Erythroblast (primary cell): Measurements from ENCODE around the gene LOXL1.

Source experiments
- DNase-seq, 2 experiments: peaks; one replicate each; lab custom pipeline; 2025; lab: John Stamatoyannopoulos, UW
- GATA1 ChIP-seq: IDR thresholded peaks from 2 replicates; pipeline ENCODE4 v1.6.1; 2011; ENCODE audit warnings: low read depth, mild to moderate bottlenecking, control low read depth, low read length, moderate library complexity
- POLR2A ChIP-seq: IDR thresholded peaks from 2 replicates; pipeline ENCODE4 v1.6.1; 2011; ENCODE audit warnings: mild to moderate bottlenecking, low read length

Gene LOXL1

DNA sequence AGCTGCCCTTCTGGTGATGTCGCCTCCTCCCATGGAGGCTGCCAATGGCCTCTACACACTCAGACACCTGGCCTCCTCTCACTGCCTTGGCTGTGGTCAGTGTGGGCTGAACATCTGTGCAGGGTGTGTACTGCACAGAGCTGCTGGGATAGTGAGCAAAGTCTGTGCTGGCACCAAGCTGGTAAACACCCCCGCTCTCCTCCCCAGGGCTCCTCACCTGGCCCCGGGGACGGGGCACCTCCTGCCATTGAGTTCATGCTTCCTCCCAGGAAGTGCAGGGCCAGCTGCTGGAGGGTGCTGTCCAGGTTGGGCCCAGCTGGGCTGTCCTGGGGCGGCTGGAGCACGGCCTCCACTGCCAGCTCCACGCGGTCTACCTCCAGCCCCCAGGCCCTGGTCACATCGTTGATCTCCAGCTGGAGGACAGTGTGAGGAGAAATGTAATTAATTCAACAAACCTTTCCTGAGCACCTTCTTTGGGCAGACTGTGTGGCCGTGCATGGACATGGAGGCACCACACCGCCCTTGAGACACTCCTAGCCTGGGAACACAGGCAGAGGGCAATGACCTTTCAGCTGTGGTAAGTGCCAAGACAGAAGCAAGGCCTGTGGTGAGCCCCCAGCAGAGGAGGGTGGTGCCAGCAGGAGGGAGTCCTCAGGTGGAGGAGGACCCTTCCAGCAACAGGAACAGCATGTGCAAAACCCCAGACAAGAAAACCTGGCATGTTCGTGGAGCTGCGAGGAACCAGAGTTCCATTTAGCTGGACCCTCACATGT, 59.0 kb downstream of the LOXL1 start:
- no peak for TF ChIP-seq GATA1
- TF ChIP-seq POLR2A = no peak
- DNase-seq = no peak

DNA sequence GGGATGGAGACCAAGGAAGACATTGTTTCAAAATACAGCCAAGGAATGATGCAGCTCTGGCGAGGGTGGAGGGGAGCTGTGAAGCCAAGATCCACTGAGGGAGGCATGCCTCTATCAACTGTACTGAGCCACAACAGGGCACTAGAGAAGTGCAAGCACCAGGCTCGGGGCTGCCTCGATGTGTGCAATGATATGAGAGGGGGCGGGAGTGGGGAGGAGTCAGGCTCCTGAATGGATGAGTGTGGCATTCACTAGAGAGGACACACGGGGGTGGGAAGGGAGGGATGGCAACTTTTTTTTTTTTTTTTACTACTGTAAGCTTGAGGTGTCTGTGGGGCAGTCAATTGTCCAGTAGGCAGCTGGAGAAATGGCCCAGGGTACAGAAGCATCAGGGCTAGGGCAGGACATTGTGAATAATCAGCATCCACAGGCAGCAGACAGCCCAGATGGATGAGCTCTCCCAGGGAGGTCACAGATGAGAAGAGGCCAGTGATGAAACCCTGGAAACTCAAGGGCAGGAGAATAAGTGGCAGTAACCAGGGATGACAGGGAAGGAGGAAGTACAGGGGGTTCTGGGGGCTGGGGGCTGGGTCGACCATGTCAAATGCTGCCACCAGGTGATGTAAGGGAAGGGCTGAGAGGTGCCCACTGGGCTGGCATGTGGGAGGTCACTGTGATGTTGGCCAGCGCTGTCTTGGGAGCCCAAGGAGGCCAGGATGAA, 60.0 kb downstream of the LOXL1 start:
- TF ChIP-seq POLR2A (no peak), GATA1 (no peak)
- peak; percentile 19 to 22 for DNase-seq

DNA sequence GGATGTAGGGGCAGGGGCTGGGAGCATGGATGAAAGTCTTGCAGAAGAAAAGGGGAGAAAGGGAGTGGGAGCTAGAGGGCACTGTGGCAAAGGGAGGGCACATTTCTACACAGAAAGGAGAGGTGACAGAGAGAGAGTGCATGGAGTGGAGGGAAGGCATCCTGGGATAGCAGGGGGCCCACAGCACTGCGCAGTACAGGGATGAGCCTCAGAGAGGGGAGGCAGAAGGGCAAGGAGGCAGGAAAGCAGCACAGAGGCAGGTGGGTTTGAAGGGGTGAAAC, 60.5 kb downstream of the LOXL1 start:
- no peak for DNase-seq

DNA sequence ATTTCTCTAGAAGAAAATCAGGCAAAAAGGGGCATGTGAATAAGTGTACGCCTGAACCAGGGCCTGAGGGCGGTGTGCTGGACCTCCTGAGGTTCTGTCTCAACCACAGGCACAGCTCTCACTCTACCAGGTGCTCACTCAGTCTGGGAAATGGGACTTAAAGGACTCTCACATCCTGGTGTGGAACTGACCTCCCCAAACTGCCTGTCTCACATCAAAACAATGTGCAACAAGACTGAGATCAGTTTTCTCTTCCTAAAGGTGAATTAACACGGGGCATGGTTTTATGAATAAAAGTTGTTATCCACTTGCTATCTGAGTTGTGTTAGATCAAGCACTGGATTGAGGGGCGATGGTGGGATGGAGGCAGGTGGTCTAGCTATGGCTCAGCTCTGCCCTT, 61.0 kb downstream of the LOXL1 start:
- DNase-seq = no peak
- no peak for TF ChIP-seq POLR2A
- no peak for TF ChIP-seq GATA1

More for the DNA sequence above, 60.5 kb downstream of the LOXL1 start:
- TF ChIP-seq GATA1 = no peak
- TF ChIP-seq POLR2A = no peak

DNA sequence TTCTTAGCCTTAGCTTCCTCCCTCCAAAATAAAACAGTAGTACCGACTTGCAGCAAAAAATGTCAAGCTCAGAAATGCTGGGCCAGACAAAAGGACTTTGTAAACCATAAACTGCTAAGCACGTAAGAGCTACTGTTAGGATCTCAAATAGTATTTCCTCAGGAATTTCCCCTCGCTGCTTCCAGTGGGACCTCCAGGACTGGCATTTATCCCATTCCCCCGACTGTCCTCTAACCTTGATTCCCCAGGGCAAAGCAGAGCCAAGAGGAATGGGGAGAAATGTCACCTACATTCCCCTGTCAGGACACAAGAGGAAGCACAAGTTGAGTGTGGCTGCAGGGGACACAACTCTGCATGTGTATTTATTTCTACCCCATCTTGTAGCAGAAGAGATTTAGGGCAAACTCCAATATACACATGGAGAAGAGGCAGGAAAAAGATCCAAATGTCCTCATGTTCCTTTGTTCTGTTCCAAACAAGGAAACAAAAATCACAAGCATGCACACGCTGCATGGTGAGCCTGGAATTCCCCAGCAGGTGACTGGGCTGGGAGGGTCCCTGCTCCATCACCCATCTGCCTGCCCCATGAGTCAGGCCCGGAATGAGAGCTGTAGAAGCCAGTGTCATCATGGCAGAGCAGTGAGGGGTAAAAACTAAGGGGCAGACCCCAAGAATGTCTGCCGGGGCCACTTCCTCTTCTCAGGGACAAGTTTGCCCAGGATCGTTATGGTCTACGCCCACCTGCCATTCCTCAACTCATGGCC, 61.6 kb downstream of the LOXL1 start:
- TF ChIP-seq GATA1 (no peak), POLR2A (no peak)
- DNase-seq = no peak

DNA sequence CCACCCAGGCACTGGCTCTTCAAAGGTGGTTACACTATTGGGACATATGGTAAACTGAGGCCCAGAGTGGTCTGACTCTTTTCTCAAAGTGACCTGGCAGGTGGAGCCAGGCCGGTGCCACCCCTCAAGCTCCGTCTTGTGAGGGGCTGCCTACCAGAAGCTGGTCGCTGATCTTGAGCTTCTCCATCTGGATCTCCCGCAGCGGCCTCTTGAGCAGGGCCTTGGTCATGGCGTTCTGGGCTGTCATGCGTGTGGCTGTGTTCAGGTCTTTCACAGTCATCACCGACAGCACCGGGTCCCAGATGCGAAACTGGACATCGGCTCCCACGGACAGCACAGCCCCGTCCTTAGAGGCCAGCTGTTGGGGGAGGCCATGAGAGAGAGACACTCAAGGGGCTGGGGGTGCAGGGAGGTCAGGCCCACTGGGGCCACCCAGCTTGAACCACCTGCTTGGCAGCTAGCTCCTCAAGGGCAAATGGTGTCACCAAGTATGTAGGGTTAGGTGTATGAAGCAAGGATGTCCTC, 62.2 kb downstream of the LOXL1 start:
- TF ChIP-seq GATA1 (no peak), POLR2A (no peak)
- no peak for DNase-seq

DNA sequence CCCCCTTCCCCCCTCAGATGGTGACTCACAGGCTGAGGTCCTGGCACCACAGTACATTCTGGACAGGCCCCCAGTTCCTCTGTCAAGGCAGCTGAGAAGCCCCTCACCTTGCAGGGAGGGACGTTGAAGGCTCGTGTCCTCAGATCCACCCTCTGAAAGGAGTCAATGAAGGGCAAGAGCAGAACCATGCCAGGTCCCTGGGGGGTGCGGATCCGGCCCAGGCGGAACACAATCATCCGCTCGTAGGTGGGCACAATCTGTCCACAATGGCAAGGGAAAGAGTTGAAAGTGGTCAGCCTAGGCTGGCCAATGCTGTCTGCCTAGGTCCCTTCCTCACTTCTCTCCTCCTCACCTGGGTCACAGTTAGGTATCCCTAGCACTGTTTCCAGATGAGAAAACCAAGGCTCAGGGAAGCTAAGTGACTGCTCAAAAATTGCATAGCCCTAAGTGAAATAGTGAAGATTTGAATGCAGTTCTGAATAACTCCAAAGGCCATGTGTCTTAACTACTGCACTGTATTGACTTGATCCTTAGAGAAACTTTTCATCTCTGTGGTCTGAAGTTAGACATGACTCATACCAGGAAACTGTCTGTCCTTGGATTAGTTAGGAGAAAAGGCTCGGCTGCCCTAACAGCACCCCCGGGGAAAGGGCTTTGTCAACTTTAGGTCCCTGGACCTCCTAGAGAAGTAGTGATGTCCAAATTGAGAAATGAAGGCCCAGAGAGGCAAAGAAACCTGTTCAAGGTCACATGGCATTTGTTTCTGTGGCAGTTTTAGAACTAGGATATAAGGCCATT, 62.9 kb downstream of the LOXL1 start:
- TF ChIP-seq POLR2A (no peak), GATA1 (no peak)
- DNase-seq = no peak

DNA sequence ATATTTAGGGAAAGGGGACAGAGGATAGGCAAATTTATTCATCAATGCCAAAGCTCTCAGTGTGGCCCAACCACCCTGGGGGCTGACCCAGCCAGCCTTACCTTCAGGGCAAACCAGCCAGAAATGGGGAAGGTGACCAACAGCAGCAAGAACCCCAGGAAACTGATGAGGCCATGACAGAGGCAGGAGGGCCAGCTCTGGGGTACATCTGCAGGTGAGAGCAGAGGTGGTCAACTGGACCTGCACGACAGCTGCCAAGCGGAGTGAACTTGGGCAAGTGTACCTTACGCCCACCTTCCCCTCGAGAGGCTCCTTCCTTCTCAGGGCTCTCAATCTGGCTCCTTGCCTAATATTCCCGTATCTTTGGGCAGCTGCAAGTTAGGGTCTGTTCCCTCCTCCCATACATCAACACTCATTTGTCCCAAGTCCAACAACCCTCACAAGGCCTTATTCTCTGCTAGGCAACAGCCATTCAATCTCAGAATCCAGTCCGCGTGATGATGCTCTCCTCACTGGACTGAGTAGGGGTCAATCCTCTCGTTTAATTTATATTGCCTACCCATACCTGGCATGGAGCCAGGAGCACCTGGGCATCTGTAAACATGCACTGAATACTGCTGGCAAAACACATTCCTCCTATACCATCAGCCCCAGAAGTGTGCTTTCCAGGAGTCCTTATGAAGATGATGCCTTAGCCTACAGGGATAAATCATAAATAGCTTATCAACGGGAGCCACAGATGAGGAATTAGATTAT, 64.2 kb downstream of the LOXL1 start:
- TF ChIP-seq GATA1 (no peak), POLR2A (no peak)
- DNase-seq = no peak

DNA sequence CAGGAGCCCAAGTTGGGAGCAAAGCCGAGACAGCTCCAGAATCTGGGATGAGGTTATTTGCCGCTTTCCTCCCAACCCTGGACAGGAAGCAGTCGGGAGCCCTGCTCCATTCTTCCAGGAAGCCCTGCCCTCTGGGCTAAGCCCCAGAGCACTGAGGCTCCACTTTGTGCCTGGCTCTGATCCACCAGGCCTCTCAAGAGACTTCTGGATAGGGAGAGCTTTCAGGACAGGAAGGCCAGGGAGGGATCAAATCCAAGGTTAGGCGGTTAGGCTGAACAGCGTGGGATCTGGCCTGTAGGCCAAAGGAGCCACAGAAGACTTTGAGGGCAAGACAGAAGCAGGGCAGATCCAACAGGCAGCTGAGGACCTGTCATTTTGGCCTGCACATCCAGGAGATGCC, 65.0 kb downstream of the LOXL1 start:
- TF ChIP-seq POLR2A (no peak), GATA1 (no peak)
- no peak for DNase-seq

DNA sequence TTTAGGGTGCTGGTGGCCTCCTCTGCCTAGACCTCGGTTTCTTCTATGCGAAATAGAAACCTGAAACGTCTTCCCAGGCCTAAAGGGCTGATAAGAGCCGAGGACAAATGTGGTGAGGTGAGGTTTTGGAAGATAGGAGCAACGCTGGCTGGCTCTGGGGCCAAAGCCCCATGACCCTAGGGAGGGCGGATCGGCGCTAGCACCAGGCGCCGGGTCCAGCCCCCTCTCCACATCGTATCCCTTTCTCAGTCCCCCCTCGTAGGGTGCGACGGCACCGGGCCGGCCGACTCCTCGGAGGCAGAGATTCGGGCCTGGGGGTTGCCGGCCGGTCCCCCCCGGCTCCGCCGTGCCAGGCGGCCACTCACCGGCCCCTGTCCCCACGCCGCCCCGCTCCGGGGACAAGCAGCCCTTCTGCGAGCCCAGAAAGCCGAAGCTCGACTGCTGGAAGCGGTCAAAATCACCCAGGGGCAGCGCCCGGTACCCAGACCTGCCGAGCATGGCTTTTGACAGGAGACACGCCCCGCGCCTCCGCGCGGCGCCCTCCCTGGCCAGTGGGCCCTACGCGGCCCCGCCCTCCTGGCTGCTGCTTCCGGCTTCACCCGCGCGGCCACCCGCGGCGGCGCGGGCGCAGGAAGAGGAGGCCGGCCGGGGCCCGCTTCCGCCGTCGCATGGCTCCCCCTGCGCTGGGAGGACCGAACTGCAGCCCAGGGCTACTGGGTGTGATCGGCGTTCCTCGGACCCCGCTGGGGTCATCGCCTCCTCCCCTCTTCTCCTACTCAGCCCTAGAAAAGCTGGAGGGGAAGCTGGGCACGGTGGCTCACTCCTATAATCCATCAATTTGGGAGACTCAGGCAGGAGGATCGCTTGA, 65.7 kb downstream of the LOXL1 start, which contains the start of gene STOML1:
TSS of gene STOML1 (minus strand) at position 570 of the 868 bp plus-strand sequence. CDS start at position 498, 72 bp downstream.
- TF ChIP-seq GATA1 (no peak), POLR2A (peak; percentile 73)
- peak; percentile 98 for DNase-seq

DNA sequence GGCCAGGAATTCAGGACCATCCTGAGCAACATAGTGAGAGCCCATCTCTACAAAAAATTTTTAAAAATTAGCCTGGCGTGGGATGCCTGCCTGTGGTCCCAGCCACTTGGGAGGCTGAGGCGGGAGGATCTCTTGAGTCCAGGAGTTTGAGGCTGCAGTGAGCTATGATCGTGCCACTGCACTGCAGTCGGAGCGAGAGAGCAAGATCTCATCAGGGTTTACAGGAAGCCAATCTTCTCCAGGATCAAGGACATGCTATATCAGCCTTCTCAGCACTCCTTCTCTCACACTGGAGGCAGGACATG, 66.3 kb downstream of the LOXL1 start:
- peak; percentile 46 to 65 for DNase-seq
- TF ChIP-seq GATA1 (no peak), POLR2A (no peak)

DNA sequence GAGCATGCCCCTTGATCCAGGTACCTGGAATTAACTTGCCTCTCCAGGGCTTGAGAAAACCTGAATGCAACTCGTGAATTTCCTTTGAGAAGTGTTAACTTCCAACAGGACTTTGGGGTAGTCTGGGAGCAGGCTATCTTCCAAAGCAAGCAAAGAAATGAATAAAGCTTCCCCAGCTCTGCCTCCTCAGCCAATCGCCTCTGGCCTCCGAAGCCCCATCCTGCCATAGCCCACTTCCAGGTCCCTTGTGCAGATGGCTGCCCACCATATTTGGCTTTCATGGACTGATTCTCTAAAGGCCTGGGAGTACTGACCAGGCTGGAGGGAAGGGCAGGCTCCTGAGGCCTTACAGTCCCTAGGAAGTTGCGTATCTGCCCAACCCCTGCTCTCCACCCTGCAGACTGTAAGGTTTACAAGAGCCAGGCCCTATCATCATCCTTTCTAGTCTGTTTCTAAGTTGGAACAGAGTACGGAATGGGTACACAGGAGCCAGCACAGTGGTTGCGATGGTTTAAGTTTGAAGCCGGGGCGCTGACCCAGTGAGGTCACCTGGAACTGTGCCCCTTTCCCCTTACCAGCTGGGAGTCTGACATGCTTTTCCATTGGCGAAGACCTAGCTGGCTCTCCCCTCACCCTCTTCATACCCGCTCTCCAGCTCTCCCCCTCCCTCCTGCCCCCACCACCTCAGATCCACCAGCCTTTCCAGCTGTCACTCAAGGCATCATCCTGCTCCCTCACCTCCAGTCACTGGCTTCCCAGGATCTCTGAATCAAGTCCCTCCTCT, 67.1 kb downstream of the LOXL1 start:
- DNase-seq = peak in 1 of 2 experiments; percentile 20
- no peak for TF ChIP-seq POLR2A
- TF ChIP-seq GATA1 = no peak
